Measurements from ENCODE around the gene ARFGEF2. TPM values are rescaled to one million over a fixed set of nuclear protein-coding genes. Genes with fewer than 3 reads are reported as not detected.

Gene ARFGEF2
- total RNA-seq, 1 experiment from 2014 or later: 22.2 TPM

DNA sequence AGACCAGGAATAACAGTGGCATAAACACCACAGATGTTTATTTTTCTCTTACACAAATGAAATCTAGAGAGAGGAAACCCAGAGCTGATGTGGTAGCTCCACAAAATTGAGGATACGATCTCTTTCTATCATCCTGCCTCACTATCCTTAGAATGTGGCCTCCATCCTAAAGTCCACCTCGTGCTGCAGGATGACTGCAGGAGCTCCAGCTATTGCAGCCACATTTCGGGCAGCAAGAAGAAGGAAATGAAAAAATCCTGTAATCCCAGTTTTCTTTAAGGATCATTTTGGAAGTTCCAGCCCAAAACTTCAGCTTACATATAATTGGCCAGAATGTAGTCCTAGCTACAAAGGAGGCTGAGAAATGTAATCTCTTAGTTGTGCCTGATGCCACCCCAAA is 41.2 kb upstream of the ARFGEF2 start:
- RAD21 ChIA-PET (ENCODE audit: low non-redundant PET in 1 of 2, low total read pairs in 2 of 2, uncharacterized antibody in 2 of 2, unreplicated experiment in 2 of 2): no interaction called here
- no TSS peak for BruUV-seq (replicated peaks)
- Histone ChIP-seq H3K79me2 (ENCODE audit: insufficient read depth, low read length) (no peaks in the 10 kb centered on the region), H3K27ac (ENCODE audit: low read depth, low read length) (no peak overlapping the region), H4K20me1 (ENCODE audit: insufficient read depth) (no peaks in the 10 kb centered on the region), H3K9me2 (ENCODE audit: insufficient read depth) (no peaks in the 10 kb centered on the region), H3K4me1 (ENCODE audit: control insufficient read depth in 1 of 2, insufficient read depth in 2 of 2, low read length in 2 of 2) (peaks cover 0 to 7% of the 10 kb centered on the region in 2 experiments; a peak in 1 of 4 replicates), H3K9me3 (ENCODE audit: control insufficient read depth in 1 of 2, insufficient read depth in 1 of 2, low read depth in 1 of 2, low read length in 2 of 2) (no peaks in the 10 kb centered on the region), H2AFZ (ENCODE audit: low read depth, low read length, poor library complexity, severe bottlenecking) (no peak overlapping the region), H3K4me3 (replicated peaks in 1 of 2; ENCODE audit: low read depth in 1 of 2, low read length in 2 of 2) (no peak overlapping the region), H3K9ac (ENCODE audit: low read length) (no peak overlapping the region), H3K4me2 (ENCODE audit: low read length) (no peak overlapping the region), H3K27me3 (ENCODE audit: insufficient read depth, low read length) (no peaks in the 10 kb centered on the region), H3K36me3 (ENCODE audit: control insufficient read depth in 1 of 2, insufficient read depth in 2 of 2, low read length in 2 of 2) (no peaks in the 10 kb centered on the region)
- DNase-seq (ENCODE audit: low read depth, low spot score): no peak
- intact Hi-C loops (cut with micrococcal nuclease): no loop called here
- ATAC-seq: no peak
- CTCF ChIA-PET: no interaction called here
- no peak for TF ChIP-seq JUND (IDR thresholded peaks at IDR 0.05)
- no peak for TF ChIP-seq EZH2 (IDR thresholded peaks at IDR 0.05)
- no peak for TF ChIP-seq CBX3 (IDR thresholded peaks at IDR 0.05; ENCODE audit: low read depth)
- no peak for TF ChIP-seq ZFX (IDR thresholded peaks at IDR 0.05)
- TF ChIP-seq, protein P1, sequence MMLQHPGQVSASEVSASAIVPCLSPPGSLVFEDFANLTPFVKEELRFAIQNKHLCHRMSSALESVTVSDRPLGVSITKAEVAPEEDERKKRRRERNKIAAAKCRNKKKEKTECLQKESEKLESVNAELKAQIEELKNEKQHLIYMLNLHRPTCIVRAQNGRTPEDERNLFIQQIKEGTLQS (IDR thresholded peaks at IDR 0.05): no peak
- no peak for TF ChIP-seq MAX (IDR thresholded peaks at IDR 0.05)
- no peak for TF ChIP-seq POLR2AphosphoS5 (IDR thresholded peaks at IDR 0.05; ENCODE audit: low read depth, low read length)
- TF ChIP-seq, protein P2, sequence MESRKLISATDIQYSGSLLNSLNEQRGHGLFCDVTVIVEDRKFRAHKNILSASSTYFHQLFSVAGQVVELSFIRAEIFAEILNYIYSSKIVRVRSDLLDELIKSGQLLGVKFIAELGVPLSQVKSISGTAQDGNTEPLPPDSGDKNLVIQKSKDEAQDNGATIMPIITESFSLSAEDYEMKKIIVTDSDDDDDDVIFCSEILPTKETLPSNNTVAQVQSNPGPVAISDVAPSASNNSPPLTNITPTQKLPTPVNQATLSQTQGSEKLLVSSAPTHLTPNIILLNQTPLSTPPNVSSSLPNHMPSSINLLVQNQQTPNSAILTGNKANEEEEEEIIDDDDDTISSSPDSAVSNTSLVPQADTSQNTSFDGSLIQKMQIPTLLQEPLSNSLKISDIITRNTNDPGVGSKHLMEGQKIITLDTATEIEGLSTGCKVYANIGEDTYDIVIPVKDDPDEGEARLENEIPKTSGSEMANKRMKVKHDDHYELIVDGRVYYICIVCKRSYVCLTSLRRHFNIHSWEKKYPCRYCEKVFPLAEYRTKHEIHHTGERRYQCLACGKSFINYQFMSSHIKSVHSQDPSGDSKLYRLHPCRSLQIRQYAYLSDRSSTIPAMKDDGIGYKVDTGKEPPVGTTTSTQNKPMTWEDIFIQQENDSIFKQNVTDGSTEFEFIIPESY (IDR thresholded peaks at IDR 0.05; ENCODE audit: extremely low read depth, insufficient replicate concordance, low read length): no peak
- TF ChIP-seq FOSL1 (IDR thresholded peaks at IDR 0.05; ENCODE audit: low read depth): no peak
- TF ChIP-seq, protein P3, sequence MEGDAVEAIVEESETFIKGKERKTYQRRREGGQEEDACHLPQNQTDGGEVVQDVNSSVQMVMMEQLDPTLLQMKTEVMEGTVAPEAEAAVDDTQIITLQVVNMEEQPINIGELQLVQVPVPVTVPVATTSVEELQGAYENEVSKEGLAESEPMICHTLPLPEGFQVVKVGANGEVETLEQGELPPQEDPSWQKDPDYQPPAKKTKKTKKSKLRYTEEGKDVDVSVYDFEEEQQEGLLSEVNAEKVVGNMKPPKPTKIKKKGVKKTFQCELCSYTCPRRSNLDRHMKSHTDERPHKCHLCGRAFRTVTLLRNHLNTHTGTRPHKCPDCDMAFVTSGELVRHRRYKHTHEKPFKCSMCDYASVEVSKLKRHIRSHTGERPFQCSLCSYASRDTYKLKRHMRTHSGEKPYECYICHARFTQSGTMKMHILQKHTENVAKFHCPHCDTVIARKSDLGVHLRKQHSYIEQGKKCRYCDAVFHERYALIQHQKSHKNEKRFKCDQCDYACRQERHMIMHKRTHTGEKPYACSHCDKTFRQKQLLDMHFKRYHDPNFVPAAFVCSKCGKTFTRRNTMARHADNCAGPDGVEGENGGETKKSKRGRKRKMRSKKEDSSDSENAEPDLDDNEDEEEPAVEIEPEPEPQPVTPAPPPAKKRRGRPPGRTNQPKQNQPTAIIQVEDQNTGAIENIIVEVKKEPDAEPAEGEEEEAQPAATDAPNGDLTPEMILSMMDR (IDR thresholded peaks at IDR 0.05 in 2 of 3, conservative IDR thresholded peaks at IDR 0.05 in 1 of 3; ENCODE audit: borderline replicate concordance in 1 of 3, insufficient read depth in 1 of 3, low read depth in 2 of 3, low read length in 2 of 3): no peak
- no peak for TF ChIP-seq EGR1 (IDR thresholded peaks at IDR 0.05; ENCODE audit: low read depth)
- no peak for TF ChIP-seq ELF1 (IDR thresholded peaks at IDR 0.05; ENCODE audit: borderline replicate concordance, low read depth)
- no peak for TF ChIP-seq RAD21 (IDR thresholded peaks at IDR 0.05; ENCODE audit: low read depth)
- no peak for TF ChIP-seq SRF (IDR thresholded peaks at IDR 0.05; ENCODE audit: low read depth)
- TF ChIP-seq SIN3A (IDR thresholded peaks at IDR 0.05; ENCODE audit: low read depth): no peak
- TF ChIP-seq SP1 (IDR thresholded peaks at IDR 0.05; ENCODE audit: low read depth): no peak
- no peak for TF ChIP-seq POLR2A (IDR thresholded peaks at IDR 0.05; ENCODE audit: borderline replicate concordance, extremely low read depth, insufficient read depth, insufficient read length)
- TF ChIP-seq CEBPB (IDR thresholded peaks at IDR 0.05; ENCODE audit: low read depth): no peak
- POLR2A ChIA-PET: no interaction called here
